GM04504 (cell line): ENCODE measurements around the gene WEE2.
"Not testable (repeated sequence)": the region's sequence is repeated elsewhere in the genome, so short reads cannot be mapped to it uniquely, and the experiment has no call there.

Experiments
- DNase-seq: peaks from one replicate; pipeline ENCODE4 v3.0.0-alpha.2; 2012; ENCODE audit warnings: low read depth

The WEE2 gene

GRCh38 chr7:141708351-141708750 is at the start of gene WEE2:
WEE2 (plus strand) TSS chr7:141708353; CDS start chr7:141708759, 406 bp downstream.
- DNase-seq, result no peak

- DNase-seq, result no peak
These were observed 48.7 kb upstream of the WEE2 start for GRCh38 chr7:141659501-141659900.

- DNase-seq, result no peak
These were observed 47.9 kb upstream of the WEE2 start for GRCh38 chr7:141660259-141660658.

- DNase-seq, result no peak
These were observed 44.9 kb upstream of the WEE2 start for GRCh38 chr7:141663081-141663849.

GRCh38 chr7:141664450-141664849 is 43.7 kb upstream of the WEE2 start:
- no peak for DNase-seq

GRCh38 chr7:141665208-141666035 is 42.7 kb upstream of the WEE2 start:
- no peak for DNase-seq

GRCh38 chr7:141666071-141666470 is 42.1 kb upstream of the WEE2 start:
- no peak for DNase-seq

GRCh38 chr7:141668853-141669252 is 39.3 kb upstream of the WEE2 start:
- DNase-seq, result no peak

- no peak for DNase-seq
These were observed 36.3 kb upstream of the WEE2 start for GRCh38 chr7:141671705-141672496.

- DNase-seq, result no peak
These were observed 34.8 kb upstream of the WEE2 start for GRCh38 chr7:141673346-141673745.

GRCh38 chr7:141674171-141674671 is 33.9 kb upstream of the WEE2 start:
- DNase-seq, result no peak

- DNase-seq, result no peak
These were observed 33.5 kb upstream of the WEE2 start for GRCh38 chr7:141674702-141675101.

GRCh38 chr7:141675436-141676215 is 32.5 kb upstream of the WEE2 start:
- no peak for DNase-seq

GRCh38 chr7:141676618-141677017 is 31.5 kb upstream of the WEE2 start:
- DNase-seq, result no peak

GRCh38 chr7:141679014-141679413 is 29.1 kb upstream of the WEE2 start:
- DNase-seq, result no peak

GRCh38 chr7:141685285-141686023 is 22.7 kb upstream of the WEE2 start:
- no peak for DNase-seq

- DNase-seq, result no peak
These were observed 22.1 kb upstream of the WEE2 start for GRCh38 chr7:141686074-141686473.

GRCh38 chr7:141686670-141687069 is 21.5 kb upstream of the WEE2 start:
- DNase-seq, result no peak

GRCh38 chr7:141688043-141688442 is 20.1 kb upstream of the WEE2 start:
- DNase-seq, result no peak

GRCh38 chr7:141689072-141689825 is 18.9 kb upstream of the WEE2 start:
- DNase-seq, result not testable (repeated sequence)
